ENCODE measurements around the gene GON7.
"Not testable (repeated sequence)": the region's sequence is repeated elsewhere in the genome, so short reads cannot be mapped to it uniquely, and the experiment has no call there.

GON7 gene

GRCh38 chr14:93199031-93199430, 7.8 kb downstream of the GON7 start:
- DNase-seq: no peak

DNA sequence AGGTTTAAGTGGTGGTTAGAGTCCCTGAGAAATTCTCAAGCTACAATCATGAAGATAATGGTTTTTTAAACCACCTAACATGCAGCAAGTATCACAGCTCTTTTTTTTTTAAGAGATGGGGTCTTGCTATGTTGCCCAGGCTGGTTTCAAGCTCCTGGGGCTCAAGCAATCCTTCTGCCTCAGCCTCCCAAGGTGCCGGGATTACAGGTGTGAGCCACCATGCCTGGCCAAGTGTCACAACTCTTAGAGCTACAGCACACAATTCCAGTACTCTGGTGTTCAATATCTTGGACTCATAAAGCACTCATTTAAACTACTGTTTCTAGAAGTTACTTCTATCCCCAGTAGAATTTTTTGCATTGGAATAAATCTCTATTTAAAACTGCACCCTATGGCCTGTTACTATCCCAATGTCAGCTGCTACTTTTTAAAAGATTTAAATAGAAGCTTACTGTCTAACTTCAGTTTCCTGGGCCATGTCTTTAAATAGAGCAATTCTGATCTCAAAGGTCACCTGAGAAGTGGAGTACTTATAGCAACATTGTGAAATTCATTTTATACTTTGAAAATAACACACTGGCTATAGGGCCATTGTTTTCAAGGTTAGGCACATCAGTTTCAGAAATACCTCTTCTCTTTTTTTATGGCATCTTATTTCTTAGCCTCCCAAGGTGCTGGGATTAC, 11.4 kb downstream of the GON7 start:
- no peak for DNase-seq

DNA sequence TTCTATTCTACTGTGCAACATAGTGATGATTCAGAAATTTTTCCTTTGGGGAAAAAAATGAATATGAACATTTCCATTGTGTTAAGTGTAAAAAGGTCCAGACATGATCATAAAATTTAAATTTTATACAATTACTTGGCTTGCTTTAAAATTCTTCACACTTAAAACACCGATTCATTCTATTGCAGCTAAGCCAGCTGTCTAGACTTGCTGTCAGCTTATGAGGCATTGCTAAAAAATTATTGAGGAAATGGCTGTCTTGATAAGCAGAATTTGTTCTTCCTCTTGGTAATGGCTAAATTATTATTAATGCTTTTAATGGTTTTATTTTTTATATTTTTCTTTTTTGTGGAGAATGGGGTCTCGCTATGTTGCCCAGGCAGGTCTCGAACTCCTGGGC, 19.9 kb downstream of the GON7 start:
- DNase-seq: no peak

- DNase-seq: no peak
These were observed 20.4 kb downstream of the GON7 start for GRCh38 chr14:93186466-93186865.

GRCh38 chr14:93185349-93185720, 21.5 kb downstream of the GON7 start:
- no peak for DNase-seq

GRCh38 chr14:93184391-93185348, 22.2 kb downstream of the GON7 start, which contains the start of the genes LYSET and MOAP1:
Gene LYSET, plus strand, starts transcription at chr14:93185317. Its CDS starts 89 bp downstream, at chr14:93185406.
Gene MOAP1, minus strand, starts transcription at chr14:93184897. Its CDS starts 655 bp downstream, at chr14:93184242.
- DNase-seq: peak; percentile 80

- no peak for DNase-seq
These were observed 23.1 kb downstream of the GON7 start for GRCh38 chr14:93183596-93184317.

- DNase-seq: no peak
These were observed 31.4 kb downstream of the GON7 start for GRCh38 chr14:93175492-93175891.

DNA sequence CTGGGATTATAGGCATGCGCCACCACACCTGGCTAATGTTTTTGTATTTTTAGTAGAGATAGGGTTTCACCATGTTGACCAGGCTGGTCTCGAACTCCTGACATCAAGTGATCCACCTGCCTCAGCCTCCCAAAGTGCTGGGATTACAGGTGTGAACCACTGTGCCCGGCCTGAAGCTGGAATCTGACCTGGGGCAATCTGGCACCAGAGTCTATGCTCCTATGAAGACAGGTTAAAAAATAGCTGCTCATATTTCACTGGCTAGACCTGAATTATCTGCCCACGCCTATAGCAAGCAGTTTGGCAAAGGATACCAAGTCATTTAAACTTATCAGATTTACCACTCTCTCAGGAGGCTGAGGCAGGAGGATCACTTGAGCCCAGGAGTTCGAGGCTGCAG, 32.1 kb downstream of the GON7 start:
- not testable (repeated sequence) for DNase-seq

DNA sequence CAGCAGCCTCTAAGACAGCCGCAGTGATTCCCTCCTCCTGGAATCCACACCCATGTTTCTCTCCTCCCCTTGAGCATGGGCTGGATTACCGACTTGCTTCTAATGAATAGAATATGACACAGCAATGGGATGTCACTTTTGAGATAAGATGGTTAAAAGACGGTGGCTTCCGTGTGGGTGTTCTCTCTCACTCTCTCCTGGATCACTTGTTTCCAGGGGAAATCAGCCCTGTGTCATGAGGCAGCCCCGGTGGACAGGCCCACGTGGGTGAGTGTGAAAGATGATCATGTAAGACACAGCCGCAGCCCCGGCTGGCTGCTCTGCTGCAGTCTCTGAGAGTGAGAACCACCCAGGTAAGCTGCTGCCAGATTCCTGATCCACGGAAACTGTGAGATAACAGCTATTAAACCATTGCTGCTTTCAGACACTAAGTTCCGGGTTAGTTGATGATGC, 32.9 kb downstream of the GON7 start:
- DNase-seq: no peak

DNA sequence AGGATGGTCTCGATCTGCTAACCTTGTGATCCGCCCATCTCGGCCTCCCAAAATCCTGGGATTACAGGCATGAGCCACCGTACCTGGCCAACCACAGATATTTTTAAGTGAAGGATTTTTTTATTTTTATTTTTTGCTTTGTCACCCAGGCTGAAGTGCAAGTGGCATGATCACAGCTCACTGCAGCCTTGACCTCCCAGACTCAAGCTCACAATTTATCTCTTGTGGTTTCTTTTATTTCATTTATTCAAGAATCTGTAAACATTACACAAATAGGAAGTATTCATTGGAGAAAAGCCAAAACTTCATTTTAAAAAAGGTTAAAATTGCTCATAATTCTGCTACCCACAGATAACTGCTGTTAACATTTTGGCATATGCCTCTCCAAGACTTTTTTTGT, 35.5 kb downstream of the GON7 start:
- DNase-seq: no peak

GRCh38 chr14:93170141-93170540, 36.7 kb downstream of the GON7 start:
- not testable (repeated sequence) for DNase-seq

- not testable (repeated sequence) for DNase-seq
These were observed 37.2 kb downstream of the GON7 start for GRCh38 chr14:93169619-93170018.

GRCh38 chr14:93168610-93169009, 38.3 kb downstream of the GON7 start:
- DNase-seq: not testable (repeated sequence)

GRCh38 chr14:93165271-93166265, 41.3 kb downstream of the GON7 start:
- not testable (repeated sequence) for DNase-seq

DNA sequence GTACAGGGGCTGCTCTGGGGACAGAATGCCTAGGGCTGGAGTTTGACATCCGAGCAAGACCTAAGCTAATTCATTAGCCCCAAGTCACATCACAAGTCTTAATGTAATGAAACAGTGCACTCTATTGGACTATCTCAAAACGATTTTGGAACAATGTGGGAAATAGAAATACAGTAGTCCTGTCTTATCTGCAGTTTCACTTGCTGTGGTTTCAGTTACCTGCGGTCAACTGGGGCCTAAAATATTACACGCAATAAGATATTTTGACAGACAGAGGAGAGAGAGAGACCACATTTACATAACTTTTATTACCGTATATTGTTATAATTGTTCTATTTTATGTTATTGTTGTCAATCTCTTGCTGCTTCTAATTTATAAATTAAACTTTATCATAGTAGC, 43.3 kb downstream of the GON7 start:
- DNase-seq: no peak

DNA sequence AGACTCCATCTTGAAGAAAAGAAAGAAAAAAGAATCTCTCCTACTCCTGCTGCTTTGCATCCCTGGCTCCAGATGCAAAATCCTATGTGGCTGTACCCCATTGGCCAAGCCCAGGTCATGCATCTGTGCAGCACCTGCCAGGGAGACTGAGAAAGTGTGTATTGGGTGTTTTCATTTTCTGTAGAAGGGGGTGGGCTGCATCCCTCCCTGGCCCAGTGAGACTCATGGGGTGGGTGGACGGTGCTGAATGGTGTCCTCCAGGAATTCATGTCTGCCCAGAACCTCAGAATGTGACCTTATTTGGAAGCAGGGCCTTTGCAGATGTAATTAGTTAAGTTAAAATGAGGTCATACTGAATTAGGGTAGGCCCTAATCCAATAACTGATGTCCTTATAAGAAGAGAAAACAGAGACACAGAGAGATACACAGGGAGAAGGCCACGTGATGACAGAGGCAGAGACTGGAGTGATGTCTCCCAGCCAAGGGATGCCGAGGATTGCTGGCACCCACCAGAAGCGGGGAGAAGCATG, 45.4 kb downstream of the GON7 start:
- peak; percentile 14 for DNase-seq

DNA sequence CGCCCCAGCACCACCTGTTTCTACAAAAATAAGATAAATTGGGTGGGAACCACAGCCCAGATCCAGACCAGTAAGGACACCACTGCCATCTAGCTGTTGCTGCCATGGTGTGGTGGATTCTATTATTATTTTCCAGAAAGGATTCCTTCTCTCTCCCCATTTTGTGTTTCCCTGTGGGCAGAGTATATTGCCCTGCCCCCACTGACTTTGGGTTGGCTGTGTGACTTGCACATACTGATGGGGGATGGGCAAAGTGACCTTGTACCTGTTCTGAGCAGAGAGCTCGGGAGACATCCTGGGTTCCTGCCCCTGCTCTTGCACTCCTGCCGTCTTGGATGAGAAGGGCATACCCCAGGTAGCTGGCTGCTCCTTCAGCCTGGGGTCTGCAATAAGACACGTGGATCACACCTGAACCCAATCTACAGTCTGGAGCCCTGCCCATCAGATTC, 46.5 kb downstream of the GON7 start:
- DNase-seq: no peak

GRCh38 chr14:93159625-93160352, 47.1 kb downstream of the GON7 start:
- not testable (repeated sequence) for DNase-seq

GRCh38 chr14:93158349-93158748, 48.5 kb downstream of the GON7 start:
- not testable (repeated sequence) for DNase-seq

All from fibroblast of skin of abdomen (primary cell).